ENCODE measurements around the gene ELOVL7.
"Not testable (repeated sequence)": the region's sequence is repeated elsewhere in the genome, so short reads cannot be mapped to it uniquely, and the experiment has no call there.

ELOVL7 gene

DNA sequence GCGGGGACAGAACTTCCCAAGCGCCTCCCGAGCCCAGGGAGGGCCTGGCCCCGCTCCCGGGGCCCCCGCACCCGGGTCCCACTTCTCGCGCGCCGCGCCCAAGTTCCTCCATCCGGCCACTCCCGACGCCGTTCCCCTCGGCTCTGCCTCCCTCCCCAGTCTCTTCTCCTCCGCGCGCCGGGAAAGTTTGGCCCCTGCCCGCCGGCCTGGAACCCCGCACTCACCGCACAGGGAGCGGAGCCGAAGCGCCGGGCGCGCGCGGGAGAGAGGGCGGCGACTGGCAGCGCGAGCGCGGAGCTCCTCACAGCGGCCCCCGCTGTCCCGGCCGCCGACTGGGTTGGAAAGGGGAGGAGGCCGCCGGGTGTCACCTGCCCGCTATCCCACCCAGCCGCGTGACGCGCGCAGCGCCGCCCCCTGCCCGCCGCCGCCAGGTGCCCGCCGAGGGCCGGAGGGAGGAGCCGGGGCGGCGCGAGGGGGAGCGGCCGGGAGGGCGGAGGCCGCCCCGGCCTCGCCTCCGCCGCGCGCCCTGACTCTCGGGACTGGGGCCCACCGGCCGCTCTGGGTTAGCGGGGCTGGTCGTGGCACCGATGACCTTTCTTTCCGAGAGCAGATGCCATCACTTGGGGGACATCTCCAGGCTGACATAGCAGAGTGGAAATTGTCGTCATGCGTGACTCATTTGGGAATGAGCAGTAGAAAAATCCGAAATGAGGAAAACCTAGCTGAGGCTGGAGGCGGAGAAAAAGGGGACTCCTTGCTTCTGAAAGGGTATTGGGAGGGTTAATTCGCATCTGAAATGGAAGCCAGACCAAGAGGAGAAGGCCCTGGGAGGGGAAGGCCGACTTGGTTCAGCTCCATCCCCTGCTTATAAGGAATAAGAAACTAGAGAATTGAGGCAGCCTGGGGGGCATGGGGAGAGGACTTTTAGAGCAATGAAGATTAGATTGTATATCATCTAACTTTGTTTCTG, at the start of gene ELOVL7:
ELOVL7 (minus strand) TSS at position 334 of the 970 bp plus-strand sequence. CDS start 56,872 bp downstream, outside the sequence.
- DNase-seq, result no peak

DNA sequence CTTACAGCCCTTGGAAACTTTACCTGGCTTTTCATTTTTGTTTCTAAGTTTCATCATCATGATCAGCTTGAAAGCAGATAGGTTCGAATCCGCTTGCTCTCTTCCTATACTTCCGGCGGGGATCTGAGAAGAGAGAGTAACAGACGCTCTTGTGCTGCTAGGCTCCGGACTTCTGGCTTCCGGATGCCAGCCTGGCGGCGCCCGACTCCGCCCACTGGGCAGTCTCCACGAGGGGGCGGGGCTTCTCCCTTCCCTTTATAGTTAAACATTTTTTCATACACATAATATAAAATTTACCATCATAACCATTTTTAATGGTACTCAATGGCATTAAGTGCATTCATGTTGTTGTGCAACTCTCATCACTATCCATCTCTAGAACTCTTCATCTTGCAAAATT, 49.5 kb upstream of the ELOVL7 start:
- no peak for DNase-seq

DNA sequence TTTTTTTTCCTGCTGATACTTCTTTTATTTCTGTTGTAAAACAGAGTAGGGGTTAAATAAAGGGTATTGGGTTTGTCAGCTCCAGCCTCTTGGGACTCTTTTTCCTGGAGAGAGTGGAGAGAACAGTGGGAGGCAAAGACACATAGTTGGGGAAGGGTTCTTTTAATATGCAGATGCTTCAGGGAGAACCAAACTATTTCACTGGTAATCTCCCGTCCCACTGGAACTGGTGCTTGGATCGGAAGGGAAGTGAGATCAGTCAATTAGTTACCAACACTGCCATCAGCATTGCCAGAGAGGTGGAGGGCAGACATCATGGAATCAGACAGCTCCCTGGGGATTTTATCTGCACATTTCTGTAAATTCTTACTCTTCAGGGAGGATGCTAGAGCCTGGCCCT, 47.6 kb upstream of the ELOVL7 start:
- DNase-seq, result no peak

DNA sequence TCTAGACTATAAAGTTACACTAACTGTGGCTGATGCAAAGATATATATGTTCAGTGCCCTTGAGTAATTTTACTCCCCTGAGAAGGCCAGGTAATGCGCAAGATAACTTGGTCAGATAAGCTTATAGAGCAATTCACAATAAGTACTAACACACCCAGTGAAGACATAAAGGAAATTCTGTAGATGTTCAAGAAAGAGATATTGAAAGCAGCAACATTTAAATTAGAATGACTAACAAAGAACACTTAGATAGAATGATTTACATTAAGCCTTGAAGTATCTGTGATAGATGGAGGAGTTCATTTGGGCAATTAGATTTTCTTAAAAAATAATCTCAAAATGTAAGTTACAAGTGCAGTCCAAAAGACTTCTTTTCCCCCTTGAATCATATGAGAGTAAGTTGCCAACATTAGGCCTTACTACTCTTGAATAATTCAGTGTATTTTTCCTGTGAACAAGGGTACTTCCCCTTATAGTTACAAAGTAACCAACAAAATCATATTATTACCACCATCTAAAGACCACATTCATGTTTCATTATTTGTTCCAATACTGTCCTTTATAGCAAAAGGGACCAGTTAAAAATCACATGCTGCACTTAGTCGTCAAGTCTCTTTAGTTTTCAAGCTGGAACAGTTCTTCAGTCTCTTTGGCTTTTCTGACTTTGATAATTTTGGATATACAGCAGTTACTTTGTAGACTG, 44.4 kb upstream of the ELOVL7 start:
- DNase-seq, result no peak

DNA sequence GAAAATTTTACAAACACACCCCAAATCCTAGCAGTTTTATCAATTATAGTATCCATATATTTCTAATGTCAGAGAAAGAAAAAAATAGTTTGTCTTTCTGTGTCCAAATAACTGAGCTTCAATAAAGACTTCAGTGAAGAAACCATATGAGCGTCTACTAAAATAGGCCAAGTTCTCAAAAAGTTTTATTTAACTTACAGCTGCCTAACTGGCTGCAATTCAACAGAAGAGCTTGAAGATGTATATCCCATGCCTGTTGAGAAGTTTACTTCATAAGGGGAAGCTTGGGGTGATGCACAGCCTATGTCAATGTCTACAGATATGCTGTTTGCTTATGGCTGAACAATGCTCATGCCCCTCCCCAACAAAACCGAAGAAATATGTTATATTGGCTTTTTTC, 43.7 kb upstream of the ELOVL7 start:
- DNase-seq, result no peak

DNA sequence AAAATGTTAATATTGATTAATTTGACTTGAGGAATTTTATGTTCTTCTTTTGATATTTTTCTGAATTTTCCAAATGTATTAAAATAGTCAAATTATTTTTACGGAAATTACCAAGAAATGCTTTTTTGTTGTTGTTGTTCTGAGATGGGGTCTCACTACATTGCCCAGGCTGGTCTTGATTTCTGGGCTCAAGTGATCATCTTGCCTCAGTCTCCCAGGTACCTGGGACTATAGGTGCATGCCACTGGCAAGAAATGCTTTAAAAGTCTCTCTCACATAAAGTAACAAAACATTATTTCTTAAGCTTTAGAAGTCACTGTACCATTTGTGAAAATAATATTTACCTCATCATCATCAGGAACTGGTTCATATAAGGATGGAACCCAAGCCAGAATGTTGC, 43.0 kb upstream of the ELOVL7 start:
- no peak for DNase-seq

DNA sequence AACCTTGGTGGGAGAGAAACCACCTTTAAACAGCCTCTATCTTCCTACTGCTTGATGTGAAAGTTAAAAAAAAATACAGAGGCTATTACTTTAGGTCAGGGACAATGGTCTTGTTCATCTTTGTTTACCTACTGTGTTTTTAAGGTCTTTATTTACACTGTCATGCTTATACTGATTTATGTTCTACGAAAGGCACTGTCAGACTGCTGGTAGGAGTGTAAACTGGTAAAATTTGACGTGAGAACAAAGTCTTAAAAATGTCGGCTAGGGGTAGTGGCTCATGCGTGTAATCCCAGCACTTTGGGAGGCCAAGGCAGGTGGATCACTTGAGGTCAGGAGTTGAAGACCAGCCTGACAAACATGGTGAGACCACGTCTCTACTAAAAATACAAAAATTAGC, 42.1 kb upstream of the ELOVL7 start:
- no peak for DNase-seq

DNA sequence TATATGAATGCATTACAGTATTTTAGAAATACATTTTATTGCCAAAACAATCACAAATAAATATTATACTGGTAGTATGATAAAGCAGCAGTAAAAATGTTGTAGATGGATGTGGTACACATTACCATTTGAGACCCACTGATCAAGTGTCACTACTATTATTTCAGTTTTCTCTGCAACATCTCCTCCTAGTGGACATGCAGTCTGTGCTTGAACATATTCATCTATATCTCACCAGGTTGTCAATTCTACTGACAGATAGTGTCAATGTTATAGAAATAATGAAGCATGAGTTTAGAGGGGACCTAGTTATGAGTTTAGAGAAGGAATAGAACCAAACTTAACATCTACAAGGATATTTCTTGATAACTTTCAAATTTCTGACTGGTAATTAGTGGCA, 39.2 kb upstream of the ELOVL7 start:
- no peak for DNase-seq

DNA sequence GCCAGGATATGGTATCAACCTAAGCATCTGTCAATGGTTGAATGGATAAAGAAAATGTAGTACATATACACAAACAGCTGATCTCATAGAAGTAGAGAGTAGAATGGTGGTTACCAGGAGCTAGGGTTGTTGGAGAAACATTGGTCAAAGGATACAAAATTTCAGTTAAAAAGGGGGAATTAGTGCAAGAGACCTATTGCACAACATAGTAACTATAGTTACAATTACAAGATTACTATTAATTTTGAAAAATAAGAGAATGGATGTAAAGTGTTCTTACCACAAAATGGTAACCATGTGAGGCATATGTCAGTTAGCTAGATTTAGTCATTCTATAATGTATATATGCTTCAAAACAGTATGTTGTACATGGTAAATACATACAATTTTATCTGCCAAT, 28.8 kb upstream of the ELOVL7 start:
- no peak for DNase-seq

DNA sequence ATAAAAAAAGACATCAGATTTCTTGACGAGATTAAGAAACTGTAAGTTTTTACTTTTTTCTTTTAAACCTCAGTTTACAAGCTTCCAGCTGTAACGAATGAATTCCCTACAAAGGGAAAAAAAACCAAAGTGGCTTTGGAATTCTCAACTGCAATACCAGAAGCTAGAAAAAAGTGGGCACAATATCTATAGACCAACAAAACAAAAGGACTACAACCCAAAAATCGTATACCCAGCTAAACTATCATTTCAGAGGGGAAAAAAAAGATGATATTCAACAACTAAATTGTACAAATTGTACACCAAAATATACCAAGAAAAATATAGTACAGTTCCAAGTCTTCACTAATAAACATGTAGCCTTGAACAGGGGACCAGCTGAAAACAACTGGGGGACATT, 26.8 kb upstream of the ELOVL7 start:
- no peak for DNase-seq

DNA sequence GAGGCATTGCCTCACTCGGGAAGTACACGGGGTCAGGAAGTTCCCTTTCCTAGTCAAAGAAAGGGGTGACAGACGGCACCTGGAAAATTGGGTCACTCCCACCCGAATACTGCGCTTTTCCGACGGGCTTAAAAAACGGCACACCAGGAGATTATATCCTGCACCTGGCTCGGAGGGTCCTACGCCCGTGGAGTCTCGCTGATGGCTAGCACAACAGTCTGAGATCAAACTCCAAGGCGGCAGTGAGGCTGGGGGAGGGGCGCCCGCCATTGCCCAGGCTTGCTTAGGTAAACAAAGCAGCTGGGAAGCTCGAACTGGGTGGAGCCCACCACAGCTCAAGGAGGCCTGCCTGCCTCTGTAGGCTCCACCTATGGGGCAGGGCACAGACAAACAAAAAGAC, 16.5 kb upstream of the ELOVL7 start:
- DNase-seq, result not testable (repeated sequence)

DNA sequence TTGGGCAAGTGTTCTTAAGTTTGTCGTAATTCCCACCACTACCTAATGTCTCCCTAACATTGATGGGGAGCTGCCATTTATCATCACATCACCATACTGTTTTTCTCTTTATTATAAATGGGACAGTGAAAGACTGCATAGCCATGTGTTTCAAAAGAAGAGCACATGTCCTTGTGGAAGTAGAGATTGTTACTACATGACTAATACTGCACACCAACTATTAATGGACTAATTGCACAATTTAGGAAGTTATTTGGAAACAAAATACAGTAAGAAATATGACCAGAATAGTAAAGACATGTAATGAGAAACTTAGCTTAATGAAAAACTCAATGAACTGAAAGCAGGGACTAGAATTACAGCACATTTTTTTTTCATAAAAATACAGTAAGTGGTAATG, 12.0 kb upstream of the ELOVL7 start:
- no peak for DNase-seq

DNA sequence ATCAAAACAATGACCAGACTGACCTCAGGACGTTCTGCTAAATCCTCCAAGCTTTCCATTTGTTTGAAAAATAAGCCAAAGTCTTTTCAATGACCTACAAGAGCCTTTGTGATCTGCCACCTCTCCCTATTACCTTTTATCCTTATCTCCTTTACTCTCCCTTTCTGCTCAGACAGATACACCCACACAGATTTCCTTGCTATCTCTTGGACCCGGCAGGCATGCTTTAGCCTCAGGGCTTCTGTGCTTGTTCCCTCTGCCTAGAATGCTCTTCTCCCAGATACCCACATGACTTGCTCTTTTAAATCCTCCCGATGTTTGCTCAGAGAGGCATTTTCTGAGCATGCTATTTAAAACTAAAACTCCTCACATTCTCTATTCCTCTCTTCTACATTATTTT, 8.9 kb upstream of the ELOVL7 start:
- DNase-seq, result no peak

DNA sequence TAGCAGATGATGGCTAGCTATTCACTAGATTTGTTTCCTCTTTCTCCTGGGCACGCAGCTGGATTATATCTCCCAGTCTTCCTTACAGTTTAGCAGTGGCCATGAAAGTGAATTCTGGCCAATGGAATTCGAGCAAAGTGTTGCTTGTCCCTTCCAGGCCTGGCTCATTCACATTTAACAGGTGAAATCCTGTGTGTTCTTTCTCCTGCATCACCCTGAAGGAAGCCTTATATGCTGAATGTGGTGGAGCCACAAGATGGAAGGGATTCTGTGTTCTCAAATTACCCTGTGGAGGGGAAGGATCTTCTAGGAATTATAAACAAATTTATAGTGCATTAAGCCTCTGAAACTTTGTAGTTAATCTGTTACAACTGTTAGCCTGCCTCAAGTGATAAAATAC, 8.2 kb upstream of the ELOVL7 start:
- no peak for DNase-seq

DNA sequence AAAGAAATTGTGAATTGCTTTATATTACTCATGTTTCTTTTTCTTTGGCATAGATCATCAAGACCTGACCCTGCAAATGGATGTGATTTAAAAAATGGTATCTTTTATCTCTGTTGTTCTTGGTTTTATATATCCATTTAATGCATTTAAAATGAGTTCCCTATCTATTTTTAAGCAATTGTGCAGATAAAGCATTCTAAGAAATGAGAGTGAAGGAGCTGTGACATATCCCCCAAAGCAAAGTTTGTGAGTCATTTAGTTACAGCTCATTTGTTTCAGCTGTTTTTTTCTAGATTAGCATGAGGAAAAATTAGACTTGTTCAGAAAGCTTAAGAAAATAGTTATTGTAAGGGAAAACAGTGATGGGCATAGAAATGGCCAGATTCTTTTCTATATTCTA, 7.6 kb upstream of the ELOVL7 start:
- no peak for DNase-seq

DNA sequence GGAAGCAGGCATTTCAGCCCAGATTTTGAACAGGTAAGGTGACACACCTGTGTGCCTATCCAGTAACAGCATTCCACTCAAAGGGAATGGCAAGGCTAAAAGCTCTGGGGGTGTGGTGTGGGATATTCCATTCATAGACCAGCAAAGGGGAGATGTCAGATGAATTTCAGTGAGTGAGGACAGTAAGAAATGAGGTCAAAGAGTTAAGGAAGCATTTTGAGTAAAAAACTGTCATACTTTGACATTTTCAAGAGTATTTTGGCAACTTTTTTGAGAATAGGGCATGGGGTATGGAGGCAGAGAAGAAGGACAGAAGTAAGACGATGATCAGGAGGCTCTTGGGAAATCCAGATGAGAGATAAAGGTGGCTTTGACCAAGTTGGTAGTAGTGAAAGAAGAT, 2.2 kb upstream of the ELOVL7 start:
- DNase-seq, result no peak

DNA sequence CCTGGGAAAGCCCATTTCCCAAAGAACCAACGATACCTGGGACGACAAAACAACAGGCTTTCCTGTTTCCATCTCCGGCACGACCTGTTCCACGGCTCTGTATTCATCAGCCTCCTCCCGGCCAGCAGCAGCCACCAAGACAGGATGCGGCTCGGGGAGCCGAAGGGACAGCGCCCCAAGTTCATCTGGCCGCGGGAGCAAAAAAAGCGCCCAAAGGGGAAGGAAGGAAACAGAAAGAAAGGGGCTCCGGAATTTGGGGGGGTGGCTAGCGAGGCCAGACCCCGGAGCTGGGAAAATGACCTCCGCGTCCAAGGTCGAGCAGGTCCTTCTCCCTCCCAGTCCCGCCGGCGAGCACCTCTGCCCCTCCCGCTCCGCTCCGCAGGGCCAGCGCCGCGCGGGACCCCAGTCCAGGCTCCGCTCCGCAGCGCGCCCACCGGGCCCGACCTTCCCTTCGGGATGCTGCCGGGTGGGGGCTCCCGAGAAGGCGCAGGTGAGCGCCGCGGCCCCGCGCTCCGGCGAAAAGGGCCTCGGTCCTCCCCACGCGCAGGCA, 608 bp downstream of the ELOVL7 start:
- no peak for DNase-seq

DNA sequence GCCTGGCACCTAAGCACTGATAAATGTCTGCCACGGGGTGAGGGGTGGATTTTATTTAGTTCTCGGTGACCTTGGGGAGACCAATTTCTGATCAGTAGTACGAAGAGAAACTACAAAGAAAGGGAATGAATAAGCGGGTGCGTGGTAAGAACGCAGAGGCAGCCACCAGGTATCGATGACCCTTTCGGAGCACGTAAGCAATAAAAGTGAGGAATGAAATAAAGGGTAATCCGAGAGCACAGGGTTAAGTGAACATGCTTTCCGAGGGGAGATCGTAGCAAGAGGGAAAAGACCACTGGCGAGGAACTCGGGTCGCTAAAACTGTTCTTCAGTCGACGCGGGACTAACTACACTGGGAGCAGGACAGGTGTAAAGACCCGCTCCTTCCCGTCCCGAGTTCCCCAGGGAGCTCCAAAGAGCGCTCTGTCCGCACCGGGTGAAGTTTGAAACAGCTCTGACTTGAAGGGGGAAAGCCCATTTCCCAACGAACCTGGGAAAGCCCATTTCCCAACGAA, 1.1 kb downstream of the ELOVL7 start:
- no peak for DNase-seq

DNA sequence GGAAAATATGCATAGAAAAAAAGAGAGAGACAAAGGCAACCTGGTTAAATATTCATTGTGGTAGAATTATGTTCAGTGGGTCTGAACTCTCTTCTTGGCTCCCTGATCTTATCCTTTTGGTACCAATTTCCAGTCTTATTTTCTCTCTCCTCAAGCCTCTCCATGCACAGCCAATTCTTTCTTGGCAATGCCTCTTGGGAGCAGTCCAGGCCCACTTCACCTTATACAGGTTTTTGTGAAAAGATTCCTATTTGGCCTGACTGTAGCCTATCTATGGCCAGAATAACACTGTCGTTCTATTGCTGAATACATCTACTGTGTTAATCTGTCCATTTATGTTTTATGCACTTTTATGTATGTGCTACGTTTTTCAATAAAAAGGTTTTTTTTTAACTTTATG, 2.7 kb downstream of the ELOVL7 start:
- no peak for DNase-seq

DNA sequence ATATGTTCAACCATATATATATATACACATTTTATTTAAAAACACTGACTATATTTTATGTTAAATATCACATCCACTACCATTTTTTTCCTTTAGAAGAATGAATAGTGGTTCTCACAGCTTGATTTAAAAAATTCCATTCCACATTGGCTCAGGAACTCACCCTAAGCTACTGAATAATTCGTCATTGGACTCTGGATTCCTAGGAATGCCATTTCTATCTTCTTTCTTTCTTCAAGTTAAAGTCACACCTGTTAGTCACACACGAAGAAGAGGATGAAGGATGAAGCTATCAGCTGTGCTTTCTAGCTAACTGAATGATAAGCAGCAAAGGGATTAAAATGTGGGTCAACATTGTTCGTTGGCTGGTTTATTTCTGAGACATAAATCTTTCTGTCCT, 7.9 kb downstream of the ELOVL7 start:
- no peak for DNase-seq

DNA sequence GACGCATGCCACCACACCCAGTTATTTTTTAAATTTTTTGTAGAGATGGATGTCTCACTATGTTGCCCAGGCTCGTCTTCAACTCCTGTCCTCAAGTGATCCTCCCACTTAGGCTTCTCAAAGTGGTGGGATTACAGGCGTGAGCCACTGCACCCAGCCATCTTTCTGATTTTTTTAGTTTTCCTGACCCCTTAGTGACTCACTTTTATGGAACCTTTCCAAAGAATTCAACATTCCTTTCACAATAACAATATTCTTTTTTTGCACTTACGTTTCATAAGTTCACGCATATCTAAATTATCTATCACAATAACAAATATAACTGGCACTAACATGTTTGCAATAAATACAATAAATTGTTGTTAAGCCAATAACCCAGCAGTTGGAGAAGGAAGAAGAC, 8.5 kb downstream of the ELOVL7 start:
- no peak for DNase-seq

DNA sequence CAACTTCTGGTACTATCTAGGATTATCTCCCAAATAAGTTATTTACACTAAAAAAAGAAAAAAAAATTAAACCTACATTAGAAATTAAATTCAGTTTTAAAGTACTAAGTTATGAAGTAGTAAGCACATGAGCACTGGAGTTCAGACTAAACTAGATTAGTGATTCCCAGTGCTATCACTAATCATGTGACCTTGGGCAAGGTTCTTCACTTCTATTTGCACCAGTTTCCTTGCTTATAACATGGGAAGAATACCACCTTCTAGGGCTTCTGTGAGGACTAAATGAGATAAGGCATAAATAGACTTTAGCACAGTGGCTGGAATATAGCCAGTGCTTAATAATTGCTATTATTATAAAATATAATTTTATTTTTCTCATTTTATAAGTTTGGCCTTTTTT, 10.5 kb downstream of the ELOVL7 start:
- no peak for DNase-seq

DNA sequence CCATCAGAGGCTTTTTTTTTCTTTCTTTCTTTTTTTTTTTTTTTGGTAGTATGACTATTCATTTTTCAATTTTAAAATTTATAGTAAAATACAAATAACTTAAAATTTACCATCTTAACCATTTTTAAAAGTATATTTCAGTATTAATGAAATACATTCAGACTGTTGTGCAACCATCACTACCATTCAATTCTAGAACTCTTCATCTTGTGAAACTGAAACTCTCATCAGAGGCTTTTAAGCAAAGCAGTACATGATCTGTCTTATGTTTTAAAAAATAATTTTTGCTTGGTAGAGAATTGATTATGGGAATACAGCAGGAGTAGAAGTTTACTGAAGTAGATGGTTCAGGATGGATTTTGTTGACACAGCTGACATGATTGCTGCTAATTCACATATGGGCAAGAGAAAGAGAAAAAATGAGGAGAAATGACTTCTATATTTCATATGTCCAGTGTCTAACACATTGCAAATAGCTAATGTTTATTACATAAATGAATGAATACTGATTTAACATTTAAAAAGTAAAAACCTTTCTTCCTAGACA, 13.4 kb downstream of the ELOVL7 start:
- DNase-seq, result no peak

Measured in activated effector memory CD4-positive, alpha-beta T cell treated with Interleukin-2 at 50 U/mL for 16 hours (primary cell).